GM12891 (cell line): ENCODE results near the gene CRACR2B.
A peak's percentile ranks its signal among the peaks of the same experiment; 100 is the strongest.

Experiments
- DNase-seq: peaks from one replicate; pipeline ENCODE4 v3.0.0; 2011; ENCODE audit warnings: low spot score; ENCODE audit not compliant: insufficient read length
- FAIRE-seq: peaks from 2 replicates; lab custom pipeline; 2011; peaks lifted over from hg19 to GRCh38; lab: Jason Lieb, UNC
- PAX5 ChIP-seq: IDR thresholded peaks from 2 replicates; pipeline ENCODE4 v1.6.1; 2011; ENCODE audit warnings: low read length, moderate library complexity, mild to moderate bottlenecking; ENCODE audit not compliant: insufficient read depth, severe bottlenecking
- POLR2A ChIP-seq: IDR thresholded peaks from 2 replicates; pipeline ENCODE4 v1.6.1; 2011; ENCODE audit warnings: low read depth, low read length, control low read depth
- POLR2AphosphoS5 ChIP-seq: IDR thresholded peaks from 2 replicates; pipeline ENCODE4 v1.6.1; 2011; ENCODE audit warnings: low read depth, low read length, control low read depth
- POU2F2 ChIP-seq: IDR thresholded peaks from 2 replicates; pipeline ENCODE4 v1.6.1; 2011; ENCODE audit warnings: low read depth, mild to moderate bottlenecking, control low read depth, low read length, moderate library complexity
- SPI1 ChIP-seq: IDR thresholded peaks from 2 replicates; pipeline ENCODE4 v1.6.1; 2011; ENCODE audit warnings: low read depth, low read length, control low read depth
- TAF1 ChIP-seq: IDR thresholded peaks from 2 replicates; pipeline ENCODE4 v1.6.1; 2011; ENCODE audit warnings: low read depth, low read length, control low read depth

CRACR2B gene

GRCh38 chr11:831961-832528, 4.3 kb downstream of the CRACR2B start:
- FAIRE-seq (peak; percentile 61), DNase-seq (no peak)
- TF ChIP-seq POLR2A (no peak), SPI1 (no peak), PAX5 (no peak), POLR2AphosphoS5 (no peak), POU2F2 (no peak), TAF1 (no peak)

DNA sequence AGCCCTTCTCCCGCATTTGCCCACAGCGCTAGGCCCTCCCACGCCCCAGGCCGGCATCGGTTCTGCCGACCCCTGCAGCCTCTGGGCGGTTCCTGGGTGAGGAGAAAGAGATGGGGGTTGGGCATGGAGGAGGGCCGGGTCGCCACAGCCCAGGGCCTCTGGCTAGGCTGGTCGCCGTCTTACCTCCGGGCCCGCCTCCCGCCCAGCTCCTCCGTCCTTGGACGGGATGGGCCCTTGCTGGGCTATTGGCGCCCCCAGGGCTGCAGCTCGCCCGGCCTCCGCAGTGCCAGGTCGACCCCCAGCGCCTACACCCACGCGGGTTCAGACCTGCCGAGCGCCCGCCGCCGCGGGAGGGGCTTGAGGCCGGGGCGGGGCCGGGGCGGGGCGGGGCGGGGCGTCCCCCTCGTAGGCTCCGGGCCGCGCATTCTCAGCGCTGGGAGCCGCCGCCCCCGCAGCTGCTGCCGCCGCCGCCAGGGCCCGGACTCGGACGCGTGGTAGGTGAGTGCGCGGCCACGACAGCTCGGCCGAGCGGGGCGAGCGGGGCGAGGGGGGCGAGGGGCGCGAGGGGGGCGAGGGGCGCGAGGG, 4.9 kb downstream of the CRACR2B start, which contains the start of gene CD151:
TSS of gene CD151 (plus strand) at position 424 of the 585 bp plus-strand sequence. CDS start 3,118 bp downstream, outside the sequence.
- DNase-seq, result no peak
- FAIRE-seq, result peak; percentile 69
- no peak for TF ChIP-seq POLR2A
- no peak for TF ChIP-seq TAF1
- no peak for TF ChIP-seq POLR2AphosphoS5
- no peak for TF ChIP-seq SPI1
- no peak for TF ChIP-seq POU2F2
- TF ChIP-seq PAX5, result no peak

GRCh38 chr11:833114-833791, 5.5 kb downstream of the CRACR2B start:
- FAIRE-seq (peak; percentile 43), DNase-seq (no peak)
- TF ChIP-seq PAX5 (no peak), POLR2AphosphoS5 (no peak), POLR2A (no peak), TAF1 (no peak), POU2F2 (no peak), SPI1 (no peak)

DNA sequence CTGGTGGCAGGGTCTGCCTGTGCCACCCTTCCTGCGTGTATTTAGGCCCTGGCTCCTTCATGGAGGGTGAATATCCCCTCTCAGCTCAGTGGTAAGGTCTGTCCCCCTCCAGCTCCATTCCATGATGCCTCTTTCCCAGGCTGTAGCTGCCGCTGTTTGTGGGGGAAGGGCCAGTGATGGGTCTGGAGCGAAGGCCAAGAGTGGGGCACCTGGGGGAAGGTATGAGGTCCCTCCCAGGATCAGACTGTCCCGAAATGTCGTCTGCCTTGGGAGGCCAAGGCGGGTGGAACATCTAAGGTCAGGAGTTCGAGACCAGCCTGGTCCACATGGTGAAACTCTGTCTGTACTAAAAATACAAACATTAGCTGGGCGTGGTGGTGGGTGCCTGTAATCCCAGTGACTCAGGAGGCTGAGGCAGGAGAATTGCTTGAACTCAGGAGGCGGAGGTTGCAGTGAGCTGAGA, 6.2 kb downstream of the CRACR2B start:
- DNase-seq (no peak), FAIRE-seq (no peak)
- TF ChIP-seq POU2F2 (no peak), SPI1 (no peak), POLR2AphosphoS5 (no peak), PAX5 (no peak), TAF1 (no peak), POLR2A (no peak)

- FAIRE-seq (no peak), DNase-seq (no peak)
- TF ChIP-seq POLR2A, result no peak
- TF ChIP-seq TAF1, result no peak
- TF ChIP-seq SPI1, result no peak
- no peak for TF ChIP-seq PAX5
- no peak for TF ChIP-seq POLR2AphosphoS5
- no peak for TF ChIP-seq POU2F2
Observed at GRCh38 chr11:834371-835316, 6.9 kb downstream of the CRACR2B start.

- TF ChIP-seq PAX5, result no peak
- no peak for TF ChIP-seq TAF1
- no peak for TF ChIP-seq POLR2A
- no peak for TF ChIP-seq POLR2AphosphoS5
- TF ChIP-seq POU2F2, result no peak
- no peak for TF ChIP-seq SPI1
- no peak for DNase-seq
- no peak for FAIRE-seq
Observed at GRCh38 chr11:836274-836673, 8.6 kb downstream of the CRACR2B start.

DNA sequence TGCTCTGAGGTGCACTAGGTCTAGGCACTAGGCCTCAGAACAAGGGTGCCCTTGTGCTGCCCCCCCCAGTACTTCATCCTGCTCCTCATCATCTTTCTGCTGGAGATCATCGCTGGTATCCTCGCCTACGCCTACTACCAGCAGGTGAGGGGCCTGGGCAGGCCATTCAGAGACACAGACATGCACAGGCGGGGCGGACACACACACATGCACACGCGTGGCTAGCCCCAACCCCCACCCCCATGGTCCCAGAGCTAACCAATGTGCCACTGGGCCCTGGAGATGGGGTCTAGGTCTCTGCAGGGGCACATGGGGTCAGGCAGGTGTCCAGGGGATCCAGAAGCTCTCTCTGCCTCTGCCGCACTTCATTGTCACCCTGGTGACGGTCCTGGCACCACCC, 9.0 kb downstream of the CRACR2B start:
- FAIRE-seq (no peak), DNase-seq (no peak)
- TF ChIP-seq POU2F2, result no peak
- TF ChIP-seq POLR2A, result no peak; the same call in 1 of the 2 replicates
- TF ChIP-seq POLR2AphosphoS5, result no peak
- no peak for TF ChIP-seq PAX5
- TF ChIP-seq TAF1, result no peak
- TF ChIP-seq SPI1, result no peak

- FAIRE-seq (no peak), DNase-seq (no peak)
- no peak for TF ChIP-seq POLR2A
- TF ChIP-seq POLR2AphosphoS5, result peak; percentile 24; the same call in 1 of the 2 replicates
Observed at GRCh38 chr11:837189-837989, 9.7 kb downstream of the CRACR2B start.
